ENCODE data around the gene HECTD1.
"Not testable (repeated sequence)": the region's sequence is repeated elsewhere in the genome, so short reads cannot be mapped to it uniquely, and the experiment has no call there.

HECTD1 gene

GRCh38 chr14:31207755-31208545 is at the start of gene HECTD1:
HECTD1 (minus strand) TSS chr14:31207793; CDS start chr14:31205936, 1,857 bp downstream.
- DNase-seq, result peak; percentile 82

GRCh38 chr14:31257244-31257553 is 49.6 kb upstream of the HECTD1 start:
- DNase-seq, result no peak

- no peak for DNase-seq
Measured at GRCh38 chr14:31256534-31257243, 49.1 kb upstream of the HECTD1 start.

- not testable (repeated sequence) for DNase-seq
Measured at GRCh38 chr14:31255918-31256317, 48.3 kb upstream of the HECTD1 start.

- no peak for DNase-seq
Measured at GRCh38 chr14:31255286-31255685, 47.7 kb upstream of the HECTD1 start.

- no peak for DNase-seq
Measured at GRCh38 chr14:31253746-31254471, 46.3 kb upstream of the HECTD1 start.

- DNase-seq, result no peak
Measured at GRCh38 chr14:31252865-31253264, 45.3 kb upstream of the HECTD1 start.

- no peak for DNase-seq
Measured at GRCh38 chr14:31251028-31251958, 43.7 kb upstream of the HECTD1 start.

- DNase-seq, result no peak
Measured at GRCh38 chr14:31244626-31245025, 37.0 kb upstream of the HECTD1 start.

- DNase-seq, result no peak
Measured at GRCh38 chr14:31243860-31244259, 36.3 kb upstream of the HECTD1 start.

GRCh38 chr14:31242161-31242940 is 34.8 kb upstream of the HECTD1 start:
- not testable (repeated sequence) for DNase-seq

GRCh38 chr14:31241450-31242114 is 34.0 kb upstream of the HECTD1 start:
- DNase-seq, result no peak

- DNase-seq, result no peak
Measured at GRCh38 chr14:31239741-31240140, 32.1 kb upstream of the HECTD1 start.

GRCh38 chr14:31235462-31235861 is 27.9 kb upstream of the HECTD1 start:
- no peak for DNase-seq

GRCh38 chr14:31232081-31232480 is 24.5 kb upstream of the HECTD1 start:
- DNase-seq, result no peak

GRCh38 chr14:31231272-31231671 is 23.7 kb upstream of the HECTD1 start:
- not testable (repeated sequence) for DNase-seq

- DNase-seq, result no peak
Measured at GRCh38 chr14:31230573-31230958, 23.0 kb upstream of the HECTD1 start.

GRCh38 chr14:31229638-31230572 is 22.3 kb upstream of the HECTD1 start:
- DNase-seq, result no peak

GRCh38 chr14:31229009-31229408 is 21.4 kb upstream of the HECTD1 start:
- no peak for DNase-seq

- no peak for DNase-seq
Measured at GRCh38 chr14:31228533-31228932, 20.9 kb upstream of the HECTD1 start.
